SK-N-SH (cell line): ENCODE measurements around the gene MAP4K4. TPM values are rescaled to one million over a fixed set of nuclear protein-coding genes. Genes with fewer than 3 reads are reported as not detected.

Experiments used
- CTCF ChIA-PET: fragments of 300-600, 350-600 bp; formaldehyde crosslinking; extraction: SDS; loops from one replicate; lab custom pipeline; 2021; lab: Yijun Ruan, JAX
- POLR2A ChIA-PET: fragments of 350-600 bp; sonication (Branson Sonifier 250); formaldehyde crosslinking; extraction: SDS; loops from one replicate; lab custom pipeline; 2020; ENCODE audit warnings: antibody characterized with exemption, inconsistent platforms; lab: Yijun Ruan, JAX
- DNase-seq: peaks from one replicate; pipeline ENCODE4 v3.0.0; 2012
- H2AFZ ChIP-seq: fragments of 200-600 bp; sonication (generic); 2 replicates; pipeline ENCODE4 v1.8.1; 2016; ENCODE audit warnings: antibody characterized with exemption, mild to moderate bottlenecking, low read depth
- H3F3A ChIP-seq: fragments of 200-600 bp; sonication (generic); replicated peaks from 2 replicates; pipeline ENCODE3; 2016; ENCODE audit warnings: antibody characterized with exemption, mild to moderate bottlenecking; ENCODE audit not compliant: insufficient read depth
- H3K27ac ChIP-seq, 2 experiments: fragments of 200-500 bp in 1 of 2; fragments of 200-600 bp in 1 of 2; sonication (Bioruptor generic) in 1 of 2; sonication (generic), shearing (Covaris generic) in 1 of 2; 2 replicates each; pipeline versions ENCODE4 v1.5.1 to v1.6.1; 2014 to 2016; ENCODE audit warnings: low read depth in 2 of 2, inconsistent platforms in 1 of 2, low read length in 1 of 2, mild to moderate bottlenecking in 1 of 2, mixed read lengths in 1 of 2
- H3K27me3 ChIP-seq: fragments of 200-600 bp; sonication (generic), shearing (Covaris generic); 2 replicates; pipeline ENCODE4 v1.6.1; 2016; ENCODE audit warnings: mixed run types; ENCODE audit not compliant: insufficient read depth
- H3K36me3 ChIP-seq, 2 experiments: fragments of 200-500 bp in 1 of 2; fragments of 200-600 bp in 1 of 2; sonication (Bioruptor generic) in 1 of 2; sonication (generic) in 1 of 2; replicated peaks in 1 of 2; 2 replicates each; pipeline versions ENCODE3 to v1.5.1; 2014 to 2016; ENCODE audit warnings: low read length in 1 of 2, mild to moderate bottlenecking in 1 of 2; ENCODE audit not compliant: insufficient read depth in 2 of 2, control insufficient read depth in 1 of 2
- H3K4me1 ChIP-seq, 2 experiments: fragments of 200-500 bp in 1 of 2; fragments of 200-600 bp in 1 of 2; sonication (Bioruptor generic) in 1 of 2; sonication (generic), shearing (Covaris generic) in 1 of 2; 2 replicates each; pipeline versions ENCODE4 v1.5.1 to v1.6.1; 2014 to 2016; ENCODE audit warnings: low read depth in 1 of 2, low read length in 1 of 2, mixed run types in 1 of 2; ENCODE audit not compliant: insufficient read depth in 2 of 2, control insufficient read depth in 1 of 2
- H3K4me2 ChIP-seq: fragments of 200-600 bp; sonication (generic), shearing (Covaris generic); 2 replicates; pipeline ENCODE4 v1.6.1; 2017; ENCODE audit warnings: mixed run types
- H3K4me3 ChIP-seq, 2 experiments: fragments of 200-500 bp in 1 of 2; fragments of 200-600 bp in 1 of 2; sonication (Bioruptor generic) in 1 of 2; sonication (generic), shearing (Covaris generic) in 1 of 2; 2 replicates each; pipeline versions ENCODE4 v1.5.1 to v1.8.1; 2014 to 2016; ENCODE audit warnings: low read depth in 2 of 2, inconsistent platforms in 1 of 2, low read length in 1 of 2, mild to moderate bottlenecking in 1 of 2, mixed read lengths in 1 of 2, moderate library complexity in 1 of 2
- H3K79me2 ChIP-seq: fragments of 200-600 bp; sonication (generic); 2 replicates; pipeline ENCODE4 v1.8.1; 2017; ENCODE audit warnings: mild to moderate bottlenecking; ENCODE audit not compliant: insufficient read depth
- H3K9ac ChIP-seq: fragments of 200-600 bp; sonication (generic); 2 replicates; pipeline ENCODE4 v1.6.1; 2017; ENCODE audit warnings: mixed run types
- H3K9me2 ChIP-seq: fragments of 200-600 bp; sonication (generic); 2 replicates; pipeline ENCODE4 v1.6.1; 2017; ENCODE audit warnings: mixed run types
- H3K9me3 ChIP-seq: fragments of 200-600 bp; sonication (generic); 2 replicates; pipeline ENCODE4 v1.6.1; 2017; ENCODE audit warnings: mixed run types, mild to moderate bottlenecking, moderate library complexity
- H4K20me1 ChIP-seq: fragments of 200-600 bp; sonication (generic); 2 replicates; pipeline ENCODE4 v1.6.1; 2017; ENCODE audit warnings: mild to moderate bottlenecking, mixed run types; ENCODE audit not compliant: insufficient read depth
- EP300 ChIP-seq, 2 experiments: IDR thresholded peaks; 2 replicates each; pipeline versions ENCODE4 v1.4.0 to v1.6.1; 2012; ENCODE audit warnings: borderline replicate concordance in 1 of 2, low read depth in 1 of 2, low read length in 1 of 2
- FOSL2 ChIP-seq: IDR thresholded peaks from 2 replicates; pipeline ENCODE4 v1.4.0; 2012; ENCODE audit warnings: low read depth, mild to moderate bottlenecking, moderate library complexity, borderline replicate concordance
- FOXJ3 ChIP-seq: sonication (generic); formaldehyde crosslinking; IDR thresholded peaks from 2 replicates; pipeline ENCODE4 v1.5.1; 2020; ENCODE audit warnings: mild to moderate bottlenecking, missing genetic modification reagents
- GABPA ChIP-seq: IDR thresholded peaks from 2 replicates; pipeline ENCODE4 v1.4.0; 2012; ENCODE audit warnings: low read depth, mild to moderate bottlenecking
- JUND ChIP-seq: IDR thresholded peaks from 2 replicates; pipeline ENCODE4 v1.4.0; 2012
- NRF1 ChIP-seq: IDR thresholded peaks from 2 replicates; pipeline ENCODE4 v1.6.1; 2012; ENCODE audit warnings: low read depth, mild to moderate bottlenecking, low read length
- RXRA ChIP-seq: IDR thresholded peaks from 2 replicates; pipeline ENCODE4 v1.4.0; 2012; ENCODE audit warnings: low read depth, mild to moderate bottlenecking, borderline replicate concordance
- TCF12 ChIP-seq: IDR thresholded peaks from 2 replicates; pipeline ENCODE4 v1.4.0; 2012
- TEAD4 ChIP-seq: IDR thresholded peaks from 2 replicates; pipeline ENCODE4 v1.4.0; 2012; ENCODE audit warnings: mild to moderate bottlenecking, borderline replicate concordance; ENCODE audit not compliant: insufficient read depth
- WGBS: methylation state at CpG from one replicate; pipeline ENCODE4 v1.1.6; 2017; ENCODE audit warnings: low lambda C conversion rate; 5-methylcytosine and 5-hydroxymethylcytosine counted together
- polyA plus RNA-seq, 3 experiments: library from polyadenylated mRNA; depleted of rRNA; stranded (reverse); fragments of >200 nt; gene quantifications; 2 replicates each; pipeline ENCODE4 v1.2.3, GENCODE V29; 2012
- TF ChIP-seq, protein P1 (sequence below): fragments of 200-600 bp; sonication (generic); IDR thresholded peaks from 2 replicates; pipeline ENCODE4 v1.6.1; 2017; ENCODE audit warnings: antibody characterized with exemption, mild to moderate bottlenecking, moderate library complexity
- TF ChIP-seq, protein P2 (sequence below): IDR thresholded peaks from 2 replicates; pipeline ENCODE4 v1.6.1; 2012; ENCODE audit warnings: mild to moderate bottlenecking, low read depth, low read length, moderate library complexity
- TF ChIP-seq, protein P3 (sequence below): fragments of 150-350 bp; IDR thresholded peaks from 2 replicates; pipeline ENCODE4 v1.6.1; 2017; ENCODE audit warnings: antibody characterized with exemption, low read length, low read depth, borderline replicate concordance
- TF ChIP-seq, protein P4 (sequence below): IDR thresholded peaks from 2 replicates; pipeline ENCODE4; 2012
- TF ChIP-seq, protein P5 (sequence below): fragments of 150-350 bp; IDR thresholded peaks from 2 replicates; pipeline ENCODE4 v1.6.1; 2016; ENCODE audit warnings: mild to moderate bottlenecking, low read depth, low read length
- TF ChIP-seq, protein P6 (sequence below): IDR thresholded peaks from 2 replicates; pipeline ENCODE4 v1.4.0; 2012; ENCODE audit warnings: low read depth

The MAP4K4 gene
- polyA plus RNA-seq, 1 of the 3 experiments (the other 2 are of a cell fraction) = 72.9 TPM

DNA sequence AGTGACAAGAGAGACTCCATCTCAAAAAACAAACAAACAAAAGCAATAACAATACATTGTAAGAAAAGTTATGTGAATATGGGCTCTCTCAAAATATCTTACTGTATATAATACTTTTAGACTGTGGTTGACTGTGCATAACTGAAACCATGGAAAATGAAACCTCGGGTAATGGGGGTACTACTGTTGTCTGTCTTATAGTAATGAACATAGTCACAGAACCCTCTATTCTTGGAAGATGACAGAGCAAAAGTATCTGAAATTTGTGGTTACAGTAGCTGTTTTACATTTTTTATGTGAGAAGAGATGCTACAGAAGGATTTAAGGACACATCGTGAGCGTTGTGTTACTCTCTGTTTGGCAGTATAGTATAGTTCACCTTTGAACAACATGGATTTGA lies 60.5 kb downstream of the MAP4K4 start:
- POLR2A ChIA-PET = no interaction called here
- Histone ChIP-seq H3K27ac (peak overlapping the region in 1 of 2 experiments; percentile 97; a peak in 2 of 4 replicates), H3K4me1 (peaks cover 21 to 50% of the 10 kb centered on the region in 2 experiments)

DNA sequence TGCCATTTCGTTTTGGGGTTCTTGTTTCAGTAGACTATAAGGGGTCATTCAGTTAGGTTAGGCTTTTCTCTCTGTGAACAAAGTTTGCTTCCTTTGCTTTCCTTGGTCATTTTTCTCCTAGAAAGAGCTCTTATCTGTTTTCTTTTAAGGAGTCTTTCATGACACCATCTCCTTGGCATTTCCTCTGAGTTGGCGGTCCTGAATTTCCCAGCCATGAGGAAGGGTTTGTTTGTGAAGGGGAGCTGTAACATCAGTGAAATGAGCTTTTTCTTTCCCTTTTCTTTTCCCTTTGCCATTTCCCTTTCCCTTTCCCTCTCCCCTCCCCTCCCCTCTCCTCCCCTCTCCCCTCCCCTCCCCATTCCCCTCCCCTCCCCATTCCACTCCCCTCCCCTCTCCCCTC lies 61.7 kb downstream of the MAP4K4 start:
- peak overlapping the region; percentile 11 to 97; a peak in 3 of 4 replicates for H3K27ac ChIP-seq
- CTCF ChIA-PET = no interaction called here
- peaks cover 0 to 8% of the 10 kb centered on the region in 2 experiments for H3K36me3 ChIP-seq
- H3F3A ChIP-seq = peaks cover 18% of the 10 kb centered on the region
- peak overlapping the region; percentile 24; the same call in 1 of the 2 replicates for H3K9ac ChIP-seq
- no peak for DNase-seq
- peak overlapping the region; percentile 46; the same call in 1 of the 2 replicates for H3K4me2 ChIP-seq
- H3K9me3 ChIP-seq = no peaks in the 10 kb centered on the region
- H3K4me1 ChIP-seq = peaks cover 16 to 49% of the 10 kb centered on the region in 2 experiments
- no peaks in the 10 kb centered on the region for H3K27me3 ChIP-seq
- 5% methylated on average over 2 of the region's 2 CpGs for WGBS
- no peaks in the 10 kb centered on the region for H3K9me2 ChIP-seq
- no peak overlapping the region for H3K4me3 ChIP-seq
- H4K20me1 ChIP-seq = peaks cover 52% of the 10 kb centered on the region
- POLR2A ChIA-PET = no interaction called here
- peaks cover 93% of the 10 kb centered on the region for H3K79me2 ChIP-seq
- H2AFZ ChIP-seq = no peak overlapping the region
- TF ChIP-seq TCF12 (peak; percentile 87), JUND (peak; percentile 93), TEAD4 (peak; percentile 74), RXRA (peak; percentile 61), EP300 (IDR thresholded peaks at IDR 0.05; ENCODE audit: borderline replicate concordance in 1 of 2, low read depth in 1 of 2, low read length in 1 of 2) (peak in 1 of 2 experiments; percentile 64; a peak in 1 of 4 replicates), GABPA (no peak), FOXJ3 (CRISPR knock-in tag) (no peak), FOSL2 (peak; percentile 82)
- TF ChIP-seq, protein P1, sequence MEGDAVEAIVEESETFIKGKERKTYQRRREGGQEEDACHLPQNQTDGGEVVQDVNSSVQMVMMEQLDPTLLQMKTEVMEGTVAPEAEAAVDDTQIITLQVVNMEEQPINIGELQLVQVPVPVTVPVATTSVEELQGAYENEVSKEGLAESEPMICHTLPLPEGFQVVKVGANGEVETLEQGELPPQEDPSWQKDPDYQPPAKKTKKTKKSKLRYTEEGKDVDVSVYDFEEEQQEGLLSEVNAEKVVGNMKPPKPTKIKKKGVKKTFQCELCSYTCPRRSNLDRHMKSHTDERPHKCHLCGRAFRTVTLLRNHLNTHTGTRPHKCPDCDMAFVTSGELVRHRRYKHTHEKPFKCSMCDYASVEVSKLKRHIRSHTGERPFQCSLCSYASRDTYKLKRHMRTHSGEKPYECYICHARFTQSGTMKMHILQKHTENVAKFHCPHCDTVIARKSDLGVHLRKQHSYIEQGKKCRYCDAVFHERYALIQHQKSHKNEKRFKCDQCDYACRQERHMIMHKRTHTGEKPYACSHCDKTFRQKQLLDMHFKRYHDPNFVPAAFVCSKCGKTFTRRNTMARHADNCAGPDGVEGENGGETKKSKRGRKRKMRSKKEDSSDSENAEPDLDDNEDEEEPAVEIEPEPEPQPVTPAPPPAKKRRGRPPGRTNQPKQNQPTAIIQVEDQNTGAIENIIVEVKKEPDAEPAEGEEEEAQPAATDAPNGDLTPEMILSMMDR = no peak
- TF ChIP-seq, protein P2, sequence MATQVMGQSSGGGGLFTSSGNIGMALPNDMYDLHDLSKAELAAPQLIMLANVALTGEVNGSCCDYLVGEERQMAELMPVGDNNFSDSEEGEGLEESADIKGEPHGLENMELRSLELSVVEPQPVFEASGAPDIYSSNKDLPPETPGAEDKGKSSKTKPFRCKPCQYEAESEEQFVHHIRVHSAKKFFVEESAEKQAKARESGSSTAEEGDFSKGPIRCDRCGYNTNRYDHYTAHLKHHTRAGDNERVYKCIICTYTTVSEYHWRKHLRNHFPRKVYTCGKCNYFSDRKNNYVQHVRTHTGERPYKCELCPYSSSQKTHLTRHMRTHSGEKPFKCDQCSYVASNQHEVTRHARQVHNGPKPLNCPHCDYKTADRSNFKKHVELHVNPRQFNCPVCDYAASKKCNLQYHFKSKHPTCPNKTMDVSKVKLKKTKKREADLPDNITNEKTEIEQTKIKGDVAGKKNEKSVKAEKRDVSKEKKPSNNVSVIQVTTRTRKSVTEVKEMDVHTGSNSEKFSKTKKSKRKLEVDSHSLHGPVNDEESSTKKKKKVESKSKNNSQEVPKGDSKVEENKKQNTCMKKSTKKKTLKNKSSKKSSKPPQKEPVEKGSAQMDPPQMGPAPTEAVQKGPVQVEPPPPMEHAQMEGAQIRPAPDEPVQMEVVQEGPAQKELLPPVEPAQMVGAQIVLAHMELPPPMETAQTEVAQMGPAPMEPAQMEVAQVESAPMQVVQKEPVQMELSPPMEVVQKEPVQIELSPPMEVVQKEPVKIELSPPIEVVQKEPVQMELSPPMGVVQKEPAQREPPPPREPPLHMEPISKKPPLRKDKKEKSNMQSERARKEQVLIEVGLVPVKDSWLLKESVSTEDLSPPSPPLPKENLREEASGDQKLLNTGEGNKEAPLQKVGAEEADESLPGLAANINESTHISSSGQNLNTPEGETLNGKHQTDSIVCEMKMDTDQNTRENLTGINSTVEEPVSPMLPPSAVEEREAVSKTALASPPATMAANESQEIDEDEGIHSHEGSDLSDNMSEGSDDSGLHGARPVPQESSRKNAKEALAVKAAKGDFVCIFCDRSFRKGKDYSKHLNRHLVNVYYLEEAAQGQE = peak; percentile 35; the same call in 1 of the 2 replicates
- TF ChIP-seq, protein P3, sequence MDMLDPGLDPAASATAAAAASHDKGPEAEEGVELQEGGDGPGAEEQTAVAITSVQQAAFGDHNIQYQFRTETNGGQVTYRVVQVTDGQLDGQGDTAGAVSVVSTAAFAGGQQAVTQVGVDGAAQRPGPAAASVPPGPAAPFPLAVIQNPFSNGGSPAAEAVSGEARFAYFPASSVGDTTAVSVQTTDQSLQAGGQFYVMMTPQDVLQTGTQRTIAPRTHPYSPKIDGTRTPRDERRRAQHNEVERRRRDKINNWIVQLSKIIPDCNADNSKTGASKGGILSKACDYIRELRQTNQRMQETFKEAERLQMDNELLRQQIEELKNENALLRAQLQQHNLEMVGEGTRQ = no peak
- TF ChIP-seq, protein P4, sequence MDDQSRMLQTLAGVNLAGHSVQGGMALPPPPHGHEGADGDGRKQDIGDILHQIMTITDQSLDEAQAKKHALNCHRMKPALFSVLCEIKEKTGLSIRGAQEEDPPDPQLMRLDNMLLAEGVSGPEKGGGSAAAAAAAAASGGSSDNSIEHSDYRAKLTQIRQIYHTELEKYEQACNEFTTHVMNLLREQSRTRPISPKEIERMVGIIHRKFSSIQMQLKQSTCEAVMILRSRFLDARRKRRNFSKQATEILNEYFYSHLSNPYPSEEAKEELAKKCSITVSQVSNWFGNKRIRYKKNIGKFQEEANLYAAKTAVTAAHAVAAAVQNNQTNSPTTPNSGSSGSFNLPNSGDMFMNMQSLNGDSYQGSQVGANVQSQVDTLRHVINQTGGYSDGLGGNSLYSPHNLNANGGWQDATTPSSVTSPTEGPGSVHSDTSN = peak; percentile 61
- TF ChIP-seq, protein P5, sequence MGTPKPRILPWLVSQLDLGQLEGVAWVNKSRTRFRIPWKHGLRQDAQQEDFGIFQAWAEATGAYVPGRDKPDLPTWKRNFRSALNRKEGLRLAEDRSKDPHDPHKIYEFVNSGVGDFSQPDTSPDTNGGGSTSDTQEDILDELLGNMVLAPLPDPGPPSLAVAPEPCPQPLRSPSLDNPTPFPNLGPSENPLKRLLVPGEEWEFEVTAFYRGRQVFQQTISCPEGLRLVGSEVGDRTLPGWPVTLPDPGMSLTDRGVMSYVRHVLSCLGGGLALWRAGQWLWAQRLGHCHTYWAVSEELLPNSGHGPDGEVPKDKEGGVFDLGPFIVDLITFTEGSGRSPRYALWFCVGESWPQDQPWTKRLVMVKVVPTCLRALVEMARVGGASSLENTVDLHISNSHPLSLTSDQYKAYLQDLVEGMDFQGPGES = no peak

More for the DNA sequence above, 60.5 kb downstream of the MAP4K4 start:
- no peaks in the 10 kb centered on the region for H3K9me3 ChIP-seq
- no peak overlapping the region; the same call in 1 of the 2 replicates for H3K9ac ChIP-seq
- H3K9me2 ChIP-seq = no peaks in the 10 kb centered on the region
- TF ChIP-seq, protein P6, sequence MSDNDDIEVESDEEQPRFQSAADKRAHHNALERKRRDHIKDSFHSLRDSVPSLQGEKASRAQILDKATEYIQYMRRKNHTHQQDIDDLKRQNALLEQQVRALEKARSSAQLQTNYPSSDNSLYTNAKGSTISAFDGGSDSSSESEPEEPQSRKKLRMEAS = no peak
- TF ChIP-seq NRF1 = no peak
- TF ChIP-seq TEAD4 = no peak
- TF ChIP-seq, protein P3 = no peak
- TF ChIP-seq, all 33 proteins: peak for 0
- Histone ChIP-seq H3K4me2 (peak overlapping the region; percentile 46; the same call in 1 of the 2 replicates), H3K4me3 (no peak overlapping the region), H3F3A (peaks cover 18% of the 10 kb centered on the region), H4K20me1 (peaks cover 52% of the 10 kb centered on the region), H3K27me3 (no peaks in the 10 kb centered on the region), H2AFZ (no peak overlapping the region), H3K36me3 (peaks cover 0 to 8% of the 10 kb centered on the region in 2 experiments), H3K79me2 (peaks cover 93% of the 10 kb centered on the region)
- WGBS = 96% methylated on average over 3 of the region's 3 CpGs
- CTCF ChIA-PET = no interaction called here
- no peak for DNase-seq
